Naive thymus-derived CD4-positive, alpha-beta T cell (primary cell): Measurements from ENCODE around the gene VCAN. TPM values are rescaled to one million over a fixed set of nuclear protein-coding genes. Genes with fewer than 3 reads are reported as not detected.
"Not testable (repeated sequence)": the region's sequence is repeated elsewhere in the genome, so short reads cannot be mapped to it uniquely, and the experiment has no call there.

Experiments
- ATAC-seq: fragments of 150-1000 bp; cut with Tn5 transposase; 2 replicates; pipeline ENCODE4 v1.10.0; 2021; ENCODE audit warnings: mild to moderate bottlenecking, moderate library complexity
- CTCF ChIA-PET: fragments of 350-600 bp; sonication (Branson Sonifier 250); formaldehyde crosslinking; loops from one replicate; lab custom pipeline; 2021; ENCODE audit warnings: antibody characterized with exemption; lab: Charles Lee
- POLR2A ChIA-PET: fragments of 350-600 bp; sonication (Branson Sonifier 250); formaldehyde crosslinking; loops from one replicate; lab custom pipeline; 2021; ENCODE audit warnings: antibody characterized with exemption, inconsistent platforms; lab: Charles Lee
- DNase-seq, 9 donors: peaks; one replicate each; pipeline versions ENCODE4 v3.0.0 to v3.0.0-alpha.2; 2020 to 2022; ENCODE audit warnings: mixed read lengths in 1 of 9
- H3K27ac ChIP-seq: one replicate; pipeline ENCODE4 v1.7.0; 2013; ENCODE audit warnings: mild to moderate bottlenecking, low read depth, low read length, moderate library complexity
- H3K27me3 ChIP-seq, 2 donors: one replicate each; pipeline ENCODE4 v1.7.0; 2013; ENCODE audit warnings: low read length in 2 of 2, mild to moderate bottlenecking in 2 of 2, moderate library complexity in 2 of 2; ENCODE audit not compliant: control insufficient read depth in 2 of 2, insufficient read depth in 2 of 2
- H3K36me3 ChIP-seq, 3 experiments: 1 replicate in 2 of 3; 2 replicates in 1 of 3; pipeline ENCODE4 v1.7.0; 2013; ENCODE audit warnings: low read length in 3 of 3, mild to moderate bottlenecking in 3 of 3, moderate library complexity in 1 of 3; ENCODE audit not compliant: insufficient read depth in 3 of 3, control insufficient read depth in 2 of 3
- H3K4me1 ChIP-seq, 2 donors: one replicate each; pipeline ENCODE4 v1.7.0; 2013; ENCODE audit warnings: low read length in 2 of 2, mild to moderate bottlenecking in 2 of 2, moderate library complexity in 1 of 2; ENCODE audit not compliant: control insufficient read depth in 2 of 2, insufficient read depth in 2 of 2
- H3K4me3 ChIP-seq: 2 replicates; pipeline ENCODE4 v1.7.0; 2013; ENCODE audit warnings: mild to moderate bottlenecking, low read length
- H3K9me3 ChIP-seq, 3 experiments: 1 replicate in 2 of 3; 2 replicates in 1 of 3; pipeline ENCODE4 v1.7.0; 2013; ENCODE audit warnings: low read length in 3 of 3; ENCODE audit not compliant: control insufficient read depth in 2 of 3
- H3K27ac Mint-ChIP-seq, 9 donors: one replicate each; pipeline ENCODE4 v1.8.0; 2020 to 2022; ENCODE audit warnings: mixed read lengths in 9 of 9, mild to moderate bottlenecking in 8 of 9, moderate library complexity in 5 of 9, inconsistent platforms in 2 of 9
- H3K27me3 Mint-ChIP-seq, 5 donors: one replicate each; pipeline ENCODE4 v1.8.0; 2021 to 2022; ENCODE audit warnings: mixed read lengths in 5 of 5, mild to moderate bottlenecking in 1 of 5
- H3K36me3 Mint-ChIP-seq, 5 donors: one replicate each; pipeline ENCODE4 v1.8.0; 2020 to 2022; ENCODE audit warnings: mixed read lengths in 5 of 5, mild to moderate bottlenecking in 3 of 5, inconsistent platforms in 1 of 5
- H3K4me1 Mint-ChIP-seq, 7 donors: one replicate each; pipeline ENCODE4 v1.8.0; 2020 to 2022; ENCODE audit warnings: mixed read lengths in 7 of 7, mild to moderate bottlenecking in 3 of 7, inconsistent platforms in 1 of 7
- H3K4me3 Mint-ChIP-seq, 10 donors: one replicate each; pipeline ENCODE4 v1.8.0; 2020 to 2022; ENCODE audit warnings: mild to moderate bottlenecking in 10 of 10, mixed read lengths in 10 of 10, moderate library complexity in 6 of 10, inconsistent platforms in 2 of 10
- H3K9me3 Mint-ChIP-seq, 11 donors: one replicate each; pipeline ENCODE4 v1.8.0; 2020 to 2022; ENCODE audit warnings: mixed read lengths in 11 of 11, mild to moderate bottlenecking in 4 of 11, inconsistent platforms in 1 of 11, moderate library complexity in 1 of 11
- intact Hi-C, 2 donors: fragments of 100-400 bp; cut with micrococcal nuclease; formaldehyde crosslinking; loops; one replicate each; pipeline ENCODE4 v1.15.1; 2023
- polyA plus RNA-seq, 2 donors: library from polyadenylated mRNA; unstranded; fragments of 300-500 nt; fragmentation: Illumina TruSeq; gene quantifications; one replicate each; pipeline ENCODE4 v1.2.3, GENCODE V29; 2021
- total RNA-seq, 6 experiments: library from RNA in 5 of 6; stranded (reverse) in 5 of 6; gene quantifications; 1 replicate in 5 of 6; 2 replicates in 1 of 6; pipeline ENCODE4 v1.2.3 and lab custom pipeline; 2021 to 2026

Gene VCAN
- total and polyA plus RNA-seq, 7 experiments from 2014 or later: 0.28 to 563 (median 1.1) TPM

- Mint-ChIP-seq H3K36me3 (no peaks in the 10 kb centered on the region), H3K9me3 (peaks cover 0 to 4% (median 0%) of the 10 kb centered on the region in 11 donors), H3K4me3 (no peak overlapping the region), H3K27me3 (peaks cover 0 to 4% (median 0%) of the 10 kb centered on the region in 5 donors), H3K27ac (no peak overlapping the region), H3K4me1 (no peaks in the 10 kb centered on the region)
- no peak overlapping the region for H3K27ac ChIP-seq
- DNase-seq (no peak), ATAC-seq (no peak)
- H3K27me3 ChIP-seq: no peaks in the 10 kb centered on the region
- ChIA-PET POLR2A (no interaction called here), CTCF (no interaction called here)
- no peaks in the 10 kb centered on the region for H3K36me3 ChIP-seq
- H3K4me1 ChIP-seq: no peaks in the 10 kb centered on the region
- intact Hi-C loops: no loop called here
- no peak overlapping the region for H3K4me3 ChIP-seq
- no peaks in the 10 kb centered on the region for H3K9me3 ChIP-seq
These were observed 37.7 kb upstream of the VCAN start for GRCh38 chr5:83433891-83434290.

GRCh38 chr5:83434946-83435345 lies 36.6 kb upstream of the VCAN start:
- intact Hi-C loops: no loop called here
- no peak for ATAC-seq
- Mint-ChIP-seq H3K4me1 (no peaks in the 10 kb centered on the region), H3K9me3 (peaks cover 0 to 4% (median 0%) of the 10 kb centered on the region in 11 donors), H3K27me3 (peaks cover 0 to 2% (median 0%) of the 10 kb centered on the region in 5 donors), H3K36me3 (no peaks in the 10 kb centered on the region), H3K4me3 (no peak overlapping the region), H3K27ac (no peak overlapping the region)
- DNase-seq: no peak
- Histone ChIP-seq H3K4me3 (no peak overlapping the region), H3K27me3 (no peaks in the 10 kb centered on the region), H3K9me3 (no peaks in the 10 kb centered on the region), H3K27ac (no peak overlapping the region), H3K36me3 (no peaks in the 10 kb centered on the region), H3K4me1 (no peaks in the 10 kb centered on the region)
- CTCF ChIA-PET: no interaction called here
- POLR2A ChIA-PET: no interaction called here

GRCh38 chr5:83436276-83436675 lies 35.3 kb upstream of the VCAN start:
- ATAC-seq (no peak), DNase-seq (no peak)
- H3K27me3 ChIP-seq: no peaks in the 10 kb centered on the region
- ChIA-PET POLR2A (no interaction called here), CTCF (no interaction called here)
- no peaks in the 10 kb centered on the region for H3K9me3 ChIP-seq
- intact Hi-C loops: no loop called here
- no peak overlapping the region for H3K4me3 ChIP-seq
- Mint-ChIP-seq H3K27ac (no peak overlapping the region), H3K27me3 (no peaks in the 10 kb centered on the region), H3K4me1 (no peaks in the 10 kb centered on the region), H3K9me3 (peaks cover 0 to 4% (median 0%) of the 10 kb centered on the region in 11 donors), H3K4me3 (no peak overlapping the region), H3K36me3 (no peaks in the 10 kb centered on the region)
- no peaks in the 10 kb centered on the region for H3K36me3 ChIP-seq
- H3K27ac ChIP-seq: no peak overlapping the region
- H3K4me1 ChIP-seq: no peaks in the 10 kb centered on the region

GRCh38 chr5:83437697-83438096 lies 33.8 kb upstream of the VCAN start:
- H3K4me3 ChIP-seq, H3K27me3 Mint-ChIP-seq, H3K27ac Mint-ChIP-seq, H3K9me3 ChIP-seq, POLR2A ChIA-PET, CTCF ChIA-PET, H3K27me3 ChIP-seq, ATAC-seq, H3K9me3 Mint-ChIP-seq, H3K4me1 ChIP-seq, H3K27ac ChIP-seq, H3K36me3 ChIP-seq, H3K36me3 Mint-ChIP-seq, H3K4me3 Mint-ChIP-seq, intact Hi-C loops, H3K4me1 Mint-ChIP-seq, DNase-seq: not testable (repeated sequence)

GRCh38 chr5:83440826-83441225 lies 30.7 kb upstream of the VCAN start:
- Histone ChIP-seq H3K36me3 (no peaks in the 10 kb centered on the region), H3K4me1 (no peaks in the 10 kb centered on the region), H3K27me3 (no peaks in the 10 kb centered on the region), H3K9me3 (no peaks in the 10 kb centered on the region), H3K4me3 (no peak overlapping the region), H3K27ac (no peak overlapping the region)
- H3K27ac Mint-ChIP-seq: no peak overlapping the region
- intact Hi-C loops: no loop called here
- DNase-seq (no peak), ATAC-seq (no peak)
- H3K9me3 Mint-ChIP-seq: peaks cover 0 to 4% (median 0%) of the 10 kb centered on the region in 11 donors
- CTCF ChIA-PET: no interaction called here
- H3K4me3 Mint-ChIP-seq: no peak overlapping the region
- H3K4me1 Mint-ChIP-seq: no peaks in the 10 kb centered on the region
- peaks cover 0 to 4% (median 0%) of the 10 kb centered on the region in 5 donors for H3K27me3 Mint-ChIP-seq
- no peaks in the 10 kb centered on the region for H3K36me3 Mint-ChIP-seq
- POLR2A ChIA-PET: no interaction called here

GRCh38 chr5:83441747-83442146 lies 29.8 kb upstream of the VCAN start:
- CTCF ChIA-PET: no interaction called here

GRCh38 chr5:83443534-83443933 lies 28.0 kb upstream of the VCAN start:
- H3K27me3 ChIP-seq: no peaks in the 10 kb centered on the region
- Mint-ChIP-seq H3K4me3 (no peak overlapping the region), H3K36me3 (no peaks in the 10 kb centered on the region), H3K27ac (no peak overlapping the region), H3K9me3 (peaks cover 0 to 2% (median 0%) of the 10 kb centered on the region in 11 donors), H3K27me3 (peaks cover 0 to 8% (median 4%) of the 10 kb centered on the region in 5 donors), H3K4me1 (no peaks in the 10 kb centered on the region)
- intact Hi-C loops: no loop called here
- H3K4me3 ChIP-seq: no peak overlapping the region
- no peak overlapping the region for H3K27ac ChIP-seq
- ChIA-PET CTCF (no interaction called here), POLR2A (no interaction called here)
- no peaks in the 10 kb centered on the region for H3K9me3 ChIP-seq
- H3K4me1 ChIP-seq: no peaks in the 10 kb centered on the region
- ATAC-seq (no peak), DNase-seq (no peak)
- H3K36me3 ChIP-seq: no peaks in the 10 kb centered on the region

More at GRCh38 chr5:83441747-83442146, 29.8 kb upstream of the VCAN start:
- intact Hi-C loops: no loop called here
- no peaks in the 10 kb centered on the region for H3K36me3 Mint-ChIP-seq
- peaks cover 0 to 4% (median 0%) of the 10 kb centered on the region in 5 donors for H3K27me3 Mint-ChIP-seq
- Histone ChIP-seq H3K9me3 (no peaks in the 10 kb centered on the region), H3K4me1 (no peaks in the 10 kb centered on the region), H3K36me3 (no peaks in the 10 kb centered on the region), H3K27me3 (no peaks in the 10 kb centered on the region), H3K27ac (no peak overlapping the region), H3K4me3 (no peak overlapping the region)
- H3K27ac Mint-ChIP-seq: no peak overlapping the region
- no peak overlapping the region for H3K4me3 Mint-ChIP-seq
- POLR2A ChIA-PET: no interaction called here
- peaks cover 0 to 4% (median 0%) of the 10 kb centered on the region in 11 donors for H3K9me3 Mint-ChIP-seq
- no peaks in the 10 kb centered on the region for H3K4me1 Mint-ChIP-seq
- no peak for ATAC-seq
- no peak for DNase-seq
